Measurements from ENCODE around the gene GPR84.
A peak's percentile ranks its signal among the peaks of the same experiment; 100 is the strongest.

Gene GPR84

GRCh38 chr12:54364413-54364812 lies at the start of gene GPR84:
TSS of gene GPR84 (minus strand) at chr12:54364486. CDS start at chr12:54363851, 635 bp downstream.
- peak; percentile 84 for DNase-seq

DNA sequence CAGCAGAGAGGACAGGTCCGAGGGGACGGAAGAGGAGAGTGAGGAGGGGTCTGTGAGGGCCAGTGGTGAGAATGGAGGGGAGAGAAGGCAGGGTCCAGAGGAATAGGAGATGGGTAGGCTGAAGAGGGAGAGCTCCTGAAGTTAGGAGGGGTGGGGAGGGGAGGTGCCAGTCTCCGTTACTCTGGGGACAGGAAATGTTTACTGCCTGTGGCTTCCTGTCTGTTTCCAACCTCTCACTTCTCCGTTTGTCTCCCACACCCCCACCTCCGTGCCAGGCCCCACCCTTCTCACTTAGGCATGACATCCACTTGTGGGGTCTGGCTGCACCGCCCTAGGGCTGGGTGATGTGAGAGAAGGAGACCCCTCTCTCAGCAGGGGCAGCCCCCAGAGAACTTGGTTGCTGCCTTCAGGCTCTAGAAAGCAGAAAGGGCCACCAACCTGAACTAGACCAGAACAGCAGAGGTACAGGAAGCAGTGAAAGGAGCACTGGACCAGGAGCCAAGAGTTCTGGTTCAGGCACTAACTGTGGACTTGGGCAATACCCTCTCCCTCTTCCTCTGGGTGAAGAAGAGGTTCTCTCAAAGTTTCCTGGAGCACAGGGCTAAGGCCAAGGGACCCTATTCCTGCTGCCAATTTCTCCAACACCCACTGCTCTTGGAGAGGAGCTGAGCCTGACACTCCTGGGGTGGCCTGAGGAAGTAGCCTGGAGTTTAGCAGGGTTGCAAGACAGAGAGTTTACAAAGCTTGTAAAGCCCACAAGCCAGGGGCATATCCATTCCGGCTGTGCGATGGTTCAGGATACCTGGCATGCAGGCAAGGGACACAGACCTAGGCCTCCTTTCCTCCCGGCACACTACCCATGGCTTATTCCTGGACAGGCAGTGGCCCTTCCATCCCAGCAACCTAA lies 49.3 kb upstream of the GPR84 start:
- DNase-seq, result peak; percentile 80

DNA sequence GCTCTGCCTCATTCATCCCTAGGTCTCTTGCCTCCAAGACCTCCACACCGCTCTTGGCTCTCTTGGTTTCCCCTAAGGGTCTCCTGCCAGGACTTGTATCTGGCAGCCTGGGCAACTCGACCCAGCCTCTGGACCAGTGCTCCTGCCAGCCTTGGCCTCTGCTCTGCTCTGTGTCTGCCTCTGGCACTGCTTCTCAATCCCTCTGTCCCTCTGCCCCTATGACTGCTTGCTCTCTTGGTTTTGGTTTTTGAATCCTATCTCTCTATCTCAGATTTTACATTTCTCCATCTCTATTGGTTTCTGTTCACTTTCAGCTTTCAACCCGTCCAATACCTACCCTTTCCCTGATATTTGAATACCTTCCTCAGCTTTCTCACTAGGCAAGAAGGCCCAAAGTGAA lies 48.5 kb upstream of the GPR84 start:
- no peak for DNase-seq

- DNase-seq, result no peak
These were observed 48.1 kb upstream of the GPR84 start for GRCh38 chr12:54412348-54412747.

DNA sequence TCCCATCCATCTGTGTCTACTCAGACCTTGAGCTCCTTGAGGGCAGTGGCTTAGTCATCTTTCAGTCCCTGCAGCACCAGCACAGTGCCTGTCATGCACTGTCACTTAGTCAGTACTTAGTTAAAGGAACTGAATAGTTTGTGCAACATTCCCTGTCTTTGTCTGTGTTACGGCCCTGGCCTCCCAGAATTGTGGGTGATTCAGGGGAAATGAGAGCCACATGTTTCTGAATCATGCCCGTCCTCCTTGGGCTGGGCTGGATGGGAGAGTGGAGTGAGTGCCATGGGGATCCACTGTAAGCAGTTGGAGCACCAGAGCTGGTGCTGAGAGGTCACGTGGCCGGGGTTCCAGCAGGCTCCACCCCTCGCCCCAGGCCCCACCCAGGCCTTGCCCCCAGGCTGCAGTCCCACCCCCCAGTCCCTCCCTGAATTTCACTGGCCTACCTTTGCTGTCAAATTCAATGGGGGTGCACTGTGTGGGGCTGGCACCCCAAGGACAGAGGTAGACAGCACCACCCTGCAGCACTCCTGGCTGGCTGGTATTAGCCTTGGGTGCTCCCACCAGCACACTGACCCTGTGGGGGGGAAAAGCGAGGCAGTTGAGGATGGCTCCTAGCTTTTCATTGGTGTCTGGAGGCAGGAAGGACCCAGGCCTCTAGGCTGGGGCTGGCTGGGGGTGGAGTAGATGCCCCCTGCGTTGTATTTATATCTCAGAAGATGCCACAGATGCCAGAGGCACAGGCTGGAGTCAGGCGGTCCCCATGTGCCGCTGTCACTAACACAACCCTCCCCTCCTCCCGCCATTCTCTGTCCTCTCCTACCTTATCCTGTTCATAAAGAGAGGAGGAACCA lies 47.3 kb upstream of the GPR84 start:
- DNase-seq, result peak; percentile 62

DNA sequence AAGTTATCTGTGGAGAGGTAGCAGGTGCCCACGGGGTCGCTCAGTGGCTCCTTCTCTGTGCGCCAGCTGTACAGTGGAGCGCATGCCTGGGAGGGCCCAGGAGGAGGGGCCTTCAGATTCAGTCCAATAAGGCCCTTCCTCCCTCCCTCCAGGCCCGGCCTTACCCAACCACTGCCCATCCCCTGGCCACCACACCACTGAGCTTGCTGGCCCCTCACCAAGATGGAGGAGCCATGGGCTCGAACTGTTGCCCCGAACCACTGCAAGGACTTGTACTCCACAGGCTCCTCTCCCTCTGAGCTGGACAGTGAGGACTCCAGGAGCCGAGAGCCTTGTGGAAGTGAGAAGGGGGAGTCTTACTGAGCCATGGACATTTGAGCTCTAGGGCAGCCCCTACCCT lies 45.0 kb upstream of the GPR84 start:
- DNase-seq, result no peak

DNA sequence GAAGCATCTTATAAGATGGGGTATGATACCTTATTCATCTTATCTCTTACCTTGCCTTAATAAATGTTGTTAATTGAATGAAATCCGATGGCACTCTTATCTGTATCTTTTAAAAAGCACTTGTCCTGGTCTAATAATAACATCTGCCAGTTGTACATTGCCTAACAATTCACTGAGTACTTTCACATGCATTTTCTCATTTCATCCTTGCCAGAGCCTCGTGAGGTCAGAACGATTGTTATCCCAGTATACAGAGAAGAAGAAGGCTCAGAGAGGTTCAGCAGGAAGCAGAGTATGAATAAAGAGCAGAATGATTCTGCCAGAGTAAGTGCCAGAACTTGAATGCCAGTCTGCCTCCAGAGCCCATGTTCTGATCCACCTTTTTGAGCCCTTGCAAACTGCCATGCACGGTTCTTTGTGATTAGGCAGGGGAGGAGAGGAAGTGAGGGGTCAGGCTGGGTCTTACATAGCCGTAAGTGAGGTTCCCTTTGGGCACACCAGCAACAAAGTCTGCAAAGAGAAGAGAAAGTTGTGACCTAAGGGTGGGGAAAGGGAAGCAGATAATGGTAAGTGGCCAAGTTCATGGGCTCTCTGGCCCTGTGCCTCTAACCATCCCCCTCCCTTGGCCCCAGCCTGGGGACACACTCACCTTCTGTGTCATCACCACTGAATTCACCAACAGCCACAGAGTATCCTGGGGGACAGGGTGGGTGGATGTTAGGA lies 43.1 kb upstream of the GPR84 start:
- no peak for DNase-seq

DNA sequence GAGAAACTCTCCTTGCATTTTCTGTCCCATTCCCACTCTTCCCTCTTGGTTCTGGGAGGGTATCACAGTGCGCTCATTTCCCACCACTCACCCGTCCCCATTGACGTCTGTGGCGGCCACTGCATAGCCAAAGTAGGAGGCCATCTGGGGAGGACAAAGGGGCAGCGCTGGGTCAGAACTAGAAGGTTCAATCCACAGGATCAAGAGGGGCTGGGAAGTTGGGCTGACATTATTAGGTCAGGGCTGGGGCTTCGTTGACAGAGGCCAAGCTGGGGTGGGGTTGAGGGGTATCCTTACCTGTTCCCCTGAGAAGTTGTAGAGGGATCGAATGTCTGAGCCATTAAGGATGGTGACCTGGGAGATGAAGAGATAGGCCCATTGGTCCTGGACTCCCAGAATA lies 41.3 kb upstream of the GPR84 start:
- DNase-seq, result no peak

- DNase-seq, result no peak
These were observed 40.8 kb upstream of the GPR84 start for GRCh38 chr12:54405106-54405505.

- peak; percentile 61 for DNase-seq
These were observed 40.0 kb upstream of the GPR84 start for GRCh38 chr12:54404061-54405004.

DNA sequence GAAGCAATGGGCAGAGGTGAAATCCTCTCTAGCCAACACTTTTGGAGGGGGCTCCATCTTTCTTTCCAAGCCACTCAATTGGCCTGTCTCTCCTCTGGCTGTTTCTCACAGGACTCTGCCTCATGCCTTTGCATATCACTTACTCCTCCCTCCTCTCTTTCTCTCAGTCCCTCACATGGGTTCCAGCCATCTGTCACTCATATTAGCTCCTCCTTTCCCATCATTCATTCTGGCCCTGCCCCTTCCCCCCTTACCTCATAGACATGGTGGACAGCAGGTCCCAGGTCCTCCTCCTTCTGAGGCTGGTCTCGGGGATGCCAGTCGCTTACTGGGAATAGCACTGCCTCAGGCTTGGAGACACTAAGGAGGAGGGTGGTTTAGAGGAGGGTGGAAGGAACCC lies 36.8 kb upstream of the GPR84 start:
- DNase-seq, result no peak

DNA sequence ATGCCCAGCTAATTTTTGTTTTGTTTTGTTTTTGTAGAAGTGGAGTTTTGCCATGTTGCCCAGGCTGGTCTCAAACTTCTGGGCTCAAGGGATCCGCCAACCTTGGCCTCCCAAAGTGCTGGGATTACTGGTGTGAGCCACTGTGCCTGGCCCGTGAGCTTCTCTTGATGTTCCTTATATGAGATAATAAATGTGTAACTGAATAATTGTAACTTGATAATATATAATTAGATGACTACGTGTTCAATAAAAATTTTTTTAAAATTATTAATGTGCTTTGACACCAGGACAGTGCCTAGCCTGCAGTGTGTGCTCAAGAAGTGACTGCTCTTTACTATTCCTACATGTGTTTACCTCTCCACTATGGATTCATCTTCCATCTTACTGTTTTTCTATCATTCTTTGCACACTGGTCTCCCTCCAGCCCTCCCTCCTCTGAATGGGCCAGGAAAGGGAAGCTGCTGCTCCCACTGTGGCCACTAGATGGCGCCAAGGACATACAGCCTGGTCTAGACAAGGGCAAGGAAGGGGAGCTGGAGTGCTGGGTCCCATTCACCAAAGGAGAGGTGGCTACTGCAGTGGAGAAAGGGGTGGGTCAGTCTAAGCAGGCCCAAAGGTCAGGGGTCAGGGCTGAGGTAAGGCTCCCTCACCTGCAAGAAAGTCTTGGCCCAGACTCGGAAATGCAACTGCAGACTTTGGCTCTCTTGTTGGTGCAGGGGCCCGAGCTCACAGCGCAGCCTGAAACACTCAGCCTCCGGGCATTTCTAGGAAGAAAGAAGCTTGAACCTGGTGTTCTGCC lies 34.9 kb upstream of the GPR84 start:
- DNase-seq, result peak; percentile 86

GRCh38 chr12:54398218-54398617 lies 33.9 kb upstream of the GPR84 start:
- no peak for DNase-seq

DNA sequence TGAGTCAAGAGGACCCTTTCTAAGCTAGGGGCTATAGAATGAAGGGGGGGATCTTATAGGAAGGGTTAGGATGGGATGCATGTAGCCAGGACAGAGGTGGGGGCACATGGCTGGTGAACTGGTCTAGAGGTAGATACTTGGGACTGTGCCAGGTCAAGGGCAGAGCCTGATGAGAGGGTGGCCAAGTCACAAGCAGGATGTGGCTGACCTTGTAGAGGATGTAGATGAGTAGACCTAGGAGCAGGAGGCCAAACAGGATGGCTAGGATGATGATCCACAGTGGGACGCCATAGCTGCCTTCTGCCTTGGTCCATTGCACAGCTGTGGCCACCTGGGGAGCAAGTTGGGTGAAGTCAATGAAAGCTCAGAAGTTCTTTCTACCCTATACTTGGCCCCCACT lies 32.9 kb upstream of the GPR84 start:
- no peak for DNase-seq

GRCh38 chr12:54395545-54395944 lies 31.3 kb upstream of the GPR84 start:
- DNase-seq, result no peak

DNA sequence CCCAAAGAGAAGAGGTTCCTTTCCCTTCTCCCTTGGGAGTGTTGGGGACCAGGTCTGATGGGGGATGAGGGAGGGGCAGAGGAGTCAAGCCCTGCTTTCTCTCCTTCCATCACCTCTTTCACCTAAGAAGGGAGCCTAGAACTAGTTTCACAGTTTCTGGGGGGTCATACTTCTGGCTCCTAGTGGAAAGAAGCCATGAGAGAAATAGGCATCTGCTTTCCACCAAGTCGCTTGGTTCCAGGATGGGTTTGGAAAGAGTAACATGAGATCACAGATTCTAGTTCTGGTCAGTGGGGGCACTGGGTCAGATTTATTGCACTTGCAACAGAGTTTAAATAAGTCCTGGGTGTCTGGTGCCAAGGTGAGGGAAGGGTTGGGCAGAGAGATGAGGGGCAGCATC lies 30.7 kb upstream of the GPR84 start:
- no peak for DNase-seq

GRCh38 chr12:54394281-54394719 lies 30.0 kb upstream of the GPR84 start:
- DNase-seq, result peak; percentile 52

- no peak for DNase-seq
These were observed 29.5 kb upstream of the GPR84 start for GRCh38 chr12:54393743-54394142.

DNA sequence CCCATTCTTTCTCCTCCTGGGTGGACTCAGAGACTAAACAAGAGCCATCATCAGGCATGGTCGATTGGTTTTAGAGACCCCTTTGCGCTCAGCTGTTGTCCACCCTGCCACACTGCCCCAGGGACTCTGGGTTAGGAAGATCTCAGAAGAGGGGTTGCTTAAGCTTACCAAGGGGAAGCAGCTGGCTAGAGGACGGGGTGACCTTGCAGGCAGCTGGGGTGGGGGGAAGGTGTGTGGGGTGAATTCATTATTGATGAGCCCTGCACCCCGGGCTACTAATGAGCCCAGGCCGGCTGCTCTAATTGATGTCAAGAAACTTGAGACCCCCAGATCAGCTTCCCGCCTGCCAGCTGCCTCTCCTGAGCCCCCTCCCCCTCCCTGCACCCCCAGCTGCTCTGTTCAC lies 28.9 kb upstream of the GPR84 start:
- DNase-seq, result no peak

GRCh38 chr12:54392485-54393206 lies 28.4 kb upstream of the GPR84 start:
- no peak for DNase-seq
